Kidney tubule cell (primary cell): ENCODE measurements around the gene LRRC58.
"Not testable (repeated sequence)": the region's sequence is repeated elsewhere in the genome, so short reads cannot be mapped to it uniquely, and the experiment has no call there.

Experiments
- DNase-seq: peaks from one replicate; pipeline ENCODE4 v3.0.0-alpha.2; 2018; ENCODE audit warnings: low spot score

The LRRC58 gene

DNA sequence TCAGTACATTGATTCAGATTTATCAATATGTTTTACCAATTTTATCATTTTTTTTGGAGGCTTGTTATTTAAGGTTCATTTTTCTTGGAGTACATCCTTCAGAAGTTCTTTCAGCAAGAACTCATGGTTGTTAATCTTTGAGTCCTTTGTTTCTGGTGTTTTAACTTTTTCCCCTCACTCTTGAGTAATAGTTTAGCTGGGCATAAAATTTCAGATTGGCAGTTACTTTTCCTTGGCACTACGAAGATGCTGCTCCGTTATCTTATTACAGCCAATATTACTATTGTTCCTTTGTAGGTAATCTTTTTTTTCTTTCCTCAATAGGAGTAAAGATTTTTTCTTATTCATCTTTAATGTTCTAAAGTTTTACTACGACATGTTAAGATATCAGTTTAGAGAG lies 9.8 kb downstream of the LRRC58 start:
- no peak for DNase-seq

DNA sequence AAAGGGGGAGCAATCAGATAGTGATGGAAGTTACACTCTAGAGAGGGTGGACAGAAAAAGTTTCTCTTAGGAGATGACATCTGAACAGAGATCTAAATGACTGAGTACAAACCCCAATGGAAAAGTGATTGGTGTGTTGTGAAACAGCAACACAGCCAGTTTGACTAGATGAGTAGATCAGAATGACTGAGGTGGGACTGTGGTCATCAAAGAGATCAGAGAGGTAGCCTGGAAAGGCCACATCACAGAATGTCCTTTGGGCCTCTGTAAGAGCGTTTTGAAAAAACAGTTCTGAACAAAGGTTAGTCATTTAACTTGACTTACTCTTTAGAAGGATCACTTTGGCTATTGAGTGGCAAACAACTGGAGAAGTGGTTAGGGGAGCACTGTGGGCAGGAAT lies 10.6 kb downstream of the LRRC58 start:
- no peak for DNase-seq

- DNase-seq: no peak
These were observed 16.5 kb downstream of the LRRC58 start for GRCh38 chr3:120332646-120333045.

DNA sequence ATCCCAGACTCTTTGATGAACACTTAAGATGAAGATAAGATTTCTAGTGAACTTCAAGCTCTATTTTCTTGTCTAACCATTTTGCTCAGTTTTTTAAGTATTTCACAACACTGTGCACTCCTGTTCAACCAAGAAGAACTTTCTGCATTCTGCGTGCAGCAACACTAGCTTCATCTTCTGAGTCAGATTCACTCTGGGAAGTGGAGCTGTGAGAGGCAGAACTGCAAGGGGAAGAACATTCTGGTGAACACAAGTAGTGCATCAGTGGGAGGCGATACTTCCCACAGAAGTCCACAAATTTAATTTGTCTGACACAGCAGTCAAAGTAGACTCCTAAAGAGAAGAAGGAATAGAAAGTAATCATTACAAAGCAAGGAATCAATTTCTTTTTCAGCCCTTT lies 18.1 kb downstream of the LRRC58 start:
- DNase-seq: peak; percentile 49

DNA sequence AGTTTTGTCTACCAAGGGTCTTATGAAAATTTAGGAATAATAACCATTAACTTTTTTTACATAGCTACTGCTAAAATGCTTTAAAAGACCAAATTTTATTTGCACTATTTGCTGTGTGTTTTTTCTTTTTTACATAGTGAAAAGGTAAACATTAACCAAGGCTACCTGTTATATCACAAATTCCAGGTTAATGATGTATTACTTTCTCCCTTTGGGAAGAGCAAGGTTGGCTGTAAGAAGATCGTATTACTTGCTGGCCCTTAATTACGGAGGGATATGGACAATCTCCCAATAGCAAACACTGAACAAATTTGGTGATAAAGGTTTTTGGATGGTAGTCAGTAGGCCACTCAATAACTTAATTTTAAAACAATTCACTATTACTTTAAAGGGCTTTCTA lies 22.4 kb downstream of the LRRC58 start:
- DNase-seq: peak; percentile 61

DNA sequence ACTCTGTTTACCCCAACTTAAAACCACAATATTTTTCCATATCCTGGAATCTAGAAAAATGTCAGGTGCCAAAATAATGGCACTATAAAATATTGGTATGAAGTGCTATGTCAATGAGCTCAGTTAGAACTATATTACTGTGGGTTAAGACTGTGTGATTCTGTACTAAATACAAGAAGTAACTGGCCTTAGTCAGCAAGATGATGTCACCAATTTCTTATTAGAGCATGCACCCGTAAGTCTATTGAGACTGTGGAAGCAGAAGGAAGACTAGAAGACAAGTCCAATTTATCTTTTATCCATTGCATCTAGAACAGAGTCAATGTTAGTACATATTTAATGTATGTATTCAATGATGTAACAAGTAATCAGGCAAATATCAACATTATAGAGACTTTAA lies 25.0 kb downstream of the LRRC58 start:
- peak; percentile 58 for DNase-seq

DNA sequence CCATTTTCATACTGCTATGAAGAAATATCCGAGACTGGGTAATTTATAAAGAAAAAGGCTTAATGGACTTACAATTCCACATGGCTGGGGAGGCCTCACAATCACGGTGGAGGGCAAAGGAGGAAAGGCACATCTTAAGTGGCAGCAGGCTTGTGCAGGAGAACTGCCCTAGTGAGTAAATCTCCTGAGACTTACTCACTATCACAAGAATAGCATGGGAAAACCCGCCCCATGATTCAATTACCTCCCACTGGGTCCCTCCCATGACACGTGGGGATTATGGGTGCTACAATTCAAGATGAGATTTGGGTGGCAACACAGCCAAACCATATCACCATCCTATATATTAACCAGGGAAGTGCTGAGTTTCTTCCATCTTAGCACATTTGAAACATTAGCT lies 25.4 kb downstream of the LRRC58 start:
- peak; percentile 73 for DNase-seq

DNA sequence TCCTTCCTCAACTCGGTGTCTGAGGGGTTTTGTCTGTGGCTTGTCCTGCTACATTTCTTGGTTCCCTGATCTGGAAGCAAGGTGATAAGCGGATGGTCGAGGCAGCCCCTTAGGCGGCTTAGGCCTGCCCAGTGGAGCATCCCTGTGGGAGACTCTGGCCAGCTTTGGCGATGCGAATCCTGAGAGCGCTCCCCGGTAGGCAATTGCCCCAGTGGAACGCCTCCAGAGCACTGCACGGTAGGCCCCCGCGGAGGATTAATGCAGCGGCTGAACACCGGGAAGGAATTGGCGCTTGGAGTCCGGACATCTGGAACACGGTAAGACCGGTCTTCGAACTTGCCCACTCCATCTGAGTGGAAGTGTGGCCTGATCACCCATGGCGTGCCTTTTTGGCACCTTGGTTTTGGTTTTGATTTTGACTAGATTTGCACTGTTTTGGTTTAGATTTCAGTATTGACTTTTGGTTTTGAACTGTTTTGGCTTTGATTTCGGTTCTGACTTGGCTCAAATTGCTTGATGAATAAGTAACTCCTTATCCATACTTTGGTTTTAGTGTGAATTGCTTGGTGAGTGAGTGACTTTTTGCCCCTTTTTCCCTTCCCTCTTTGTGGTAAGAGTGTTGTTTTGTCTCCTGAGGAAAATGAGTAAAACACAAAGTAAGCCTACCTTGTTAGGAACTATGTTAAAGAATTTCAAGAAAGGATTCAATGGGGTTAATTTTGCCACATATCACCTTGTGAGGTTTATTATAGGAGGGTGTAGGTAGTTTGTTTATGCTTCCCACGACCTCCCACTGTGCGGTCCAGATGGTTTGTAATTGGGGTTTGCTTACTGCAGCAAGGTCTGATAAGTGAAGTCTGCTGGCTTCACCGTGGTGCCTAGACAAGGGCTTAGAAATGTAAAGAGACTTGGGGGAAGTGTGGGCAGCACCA lies 37.0 kb downstream of the LRRC58 start:
- no peak for DNase-seq

DNA sequence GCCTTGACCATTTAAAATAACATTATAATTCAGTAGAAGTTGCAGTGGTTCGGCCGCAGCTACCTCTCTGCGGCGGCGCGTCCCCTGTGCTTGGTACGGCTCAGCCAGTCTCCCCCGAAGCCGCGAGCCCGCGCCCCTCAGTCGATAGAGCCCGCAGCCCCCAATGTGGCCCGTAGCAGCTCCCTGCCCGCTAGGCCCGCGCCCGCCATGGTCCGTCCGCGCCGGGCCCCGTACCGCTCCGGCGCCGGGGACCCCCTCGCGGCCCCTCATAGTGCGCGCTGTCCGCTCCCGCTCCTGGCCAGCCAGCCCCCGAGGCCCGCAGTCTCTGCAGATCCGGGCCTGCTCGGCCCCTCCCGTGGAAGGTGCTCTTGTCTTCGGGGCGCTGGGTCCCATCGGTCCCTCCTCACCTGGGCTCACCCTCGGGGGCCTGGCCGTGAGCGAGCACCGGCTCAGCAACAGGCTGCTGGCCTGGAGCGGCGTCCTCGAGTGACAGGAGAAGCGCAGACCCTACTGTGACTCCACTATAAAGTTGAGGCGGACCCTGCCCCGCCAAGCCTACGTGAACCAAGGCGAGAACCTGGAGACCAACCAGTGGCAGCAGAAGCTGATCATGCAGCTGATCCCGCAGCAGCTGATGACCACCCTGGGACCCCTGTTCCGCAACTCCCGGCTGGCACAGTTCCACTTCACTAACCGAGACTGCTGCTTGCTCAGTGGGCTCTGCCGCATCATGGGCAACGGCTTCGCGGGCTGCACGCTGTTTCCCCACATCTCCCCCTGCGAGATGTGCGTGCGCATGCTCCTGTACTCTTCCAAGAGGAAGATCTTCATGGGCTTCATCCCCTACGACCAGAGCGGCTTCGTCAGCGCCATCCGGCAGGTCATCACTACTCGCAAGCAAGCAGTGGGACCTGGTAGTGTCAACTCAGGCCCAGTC lies 42.4 kb downstream of the LRRC58 start:
- DNase-seq: no peak

- peak; percentile 63 for DNase-seq
These were observed 44.5 kb downstream of the LRRC58 start for GRCh38 chr3:120304616-120305015.

DNA sequence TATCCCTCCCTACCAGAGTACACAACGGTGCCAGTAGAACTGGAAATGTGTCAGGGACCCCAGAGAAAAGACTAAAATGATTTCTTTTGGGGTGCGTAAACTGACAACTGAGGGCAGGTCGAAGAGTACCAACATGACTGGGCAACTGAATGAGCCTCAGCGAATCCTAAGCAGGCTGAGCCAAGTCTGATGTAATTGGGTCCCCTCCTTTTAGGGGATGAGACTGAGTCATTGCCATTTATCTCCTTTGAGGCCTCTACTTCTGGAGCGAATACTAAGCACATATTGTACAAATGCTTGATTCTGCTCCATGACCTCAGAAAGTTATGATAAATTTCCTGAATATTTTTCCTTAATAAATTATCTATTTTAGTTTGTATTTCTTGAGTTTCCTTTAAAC lies 46.8 kb downstream of the LRRC58 start:
- no peak for DNase-seq

- no peak for DNase-seq
These were observed 48.2 kb downstream of the LRRC58 start for GRCh38 chr3:120300971-120301370.

DNA sequence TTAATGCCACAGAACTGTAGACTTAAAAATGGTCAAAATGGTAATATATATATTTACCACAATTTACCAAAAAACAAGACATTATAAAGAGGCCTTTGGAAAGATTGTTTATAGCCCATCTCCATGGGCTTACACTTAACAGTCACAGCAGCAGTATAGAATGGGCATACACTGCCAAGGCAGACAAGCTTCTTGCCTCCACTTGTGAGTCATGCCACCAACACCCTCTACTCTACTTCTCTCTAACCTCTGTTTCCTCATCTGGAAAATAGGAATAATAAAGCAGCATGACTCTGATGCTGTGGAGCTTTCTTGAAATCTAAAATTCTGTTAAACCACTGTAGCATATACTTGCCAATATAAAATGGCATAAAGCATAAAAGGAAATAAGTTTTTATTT lies 49.8 kb downstream of the LRRC58 start:
- peak; percentile 44 for DNase-seq

- no peak for DNase-seq
These were observed 50.2 kb downstream of the LRRC58 start for GRCh38 chr3:120298996-120299395.

- DNase-seq: not testable (repeated sequence)
These were observed 57.6 kb downstream of the LRRC58 start for GRCh38 chr3:120291552-120291951.

GRCh38 chr3:120289636-120290035 lies 59.5 kb downstream of the LRRC58 start:
- no peak for DNase-seq

DNA sequence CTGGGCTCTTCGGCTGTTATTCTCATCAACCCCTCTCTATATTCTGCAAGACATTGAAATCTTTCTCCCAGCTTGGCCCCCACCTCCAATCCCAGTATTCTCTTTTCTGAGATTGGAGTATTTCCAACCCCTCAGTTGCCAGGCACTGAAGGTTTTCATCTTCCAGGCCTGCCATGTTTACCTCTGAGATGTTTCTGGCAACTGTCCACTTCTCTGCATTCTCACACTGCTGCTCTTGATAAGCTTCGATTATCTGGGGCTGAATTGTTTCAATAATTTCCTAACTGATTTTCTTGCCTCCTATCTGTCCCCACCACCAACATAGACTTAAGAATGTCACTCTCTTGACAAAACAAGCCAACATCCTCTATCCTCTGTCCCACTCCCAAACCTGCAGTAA lies 62.7 kb downstream of the LRRC58 start:
- DNase-seq: no peak

DNA sequence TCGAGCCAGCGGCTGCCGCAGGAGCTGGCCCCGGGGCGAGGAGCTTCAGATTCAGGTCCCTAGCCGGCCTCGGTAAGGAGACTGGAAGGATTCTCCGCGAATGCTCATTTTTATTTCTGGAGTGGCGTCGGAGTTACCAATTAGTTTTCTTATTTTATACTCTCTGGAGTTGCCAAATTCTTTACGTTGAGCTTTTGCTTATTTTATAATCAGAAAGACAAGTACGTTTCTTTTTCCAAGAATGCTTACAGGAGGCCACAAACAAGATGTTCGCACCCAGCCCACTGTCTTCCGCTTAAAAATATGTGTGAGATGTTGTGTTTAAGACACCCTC lies 63.7 kb downstream of the LRRC58 start:
- DNase-seq: no peak

- peak; percentile 34 for DNase-seq
These were observed 64.2 kb downstream of the LRRC58 start, which contains the start of gene GPR156 for GRCh38 chr3:120284747-120285507. GPR156 (minus strand) TSS chr3:120285222; CDS start chr3:120244098, 41,124 bp downstream.

DNA sequence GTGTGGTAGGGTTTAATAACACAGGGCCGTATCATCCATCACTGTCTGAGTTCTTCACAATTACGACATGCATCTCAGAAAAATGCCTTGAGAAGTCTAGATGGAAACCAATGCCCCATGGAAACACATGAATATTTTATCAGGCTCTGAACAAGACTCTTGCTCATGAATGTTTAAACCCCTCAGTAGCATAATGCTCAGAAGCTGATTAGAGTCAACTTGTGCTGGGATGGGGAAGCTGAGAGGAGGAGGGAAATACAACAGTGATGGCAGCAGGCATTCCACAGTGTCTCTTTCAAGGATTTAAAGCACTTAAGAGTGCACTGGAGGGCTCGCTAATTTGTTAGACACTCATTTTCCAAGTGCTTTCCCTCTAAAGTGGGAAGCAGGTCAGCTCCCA lies 67.9 kb downstream of the LRRC58 start:
- no peak for DNase-seq

DNA sequence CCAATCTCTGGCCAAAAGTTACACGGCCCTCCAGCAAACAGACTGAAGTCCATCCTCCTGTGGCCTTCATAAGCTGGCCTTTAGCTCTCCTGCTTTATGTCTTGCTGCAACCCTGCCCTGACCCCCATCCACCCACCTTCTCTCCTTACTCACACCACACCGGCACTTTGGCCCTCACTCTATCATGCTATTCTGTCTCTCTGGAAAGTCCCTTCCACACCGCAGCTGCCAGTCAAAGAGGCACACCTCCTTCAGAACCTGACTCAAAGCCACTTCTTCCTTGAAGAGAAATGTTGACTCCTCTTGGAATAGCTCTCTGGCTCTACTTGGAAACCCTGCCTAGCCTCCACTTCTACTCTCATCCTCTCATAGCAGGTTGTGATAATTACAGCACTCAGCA lies 68.6 kb downstream of the LRRC58 start:
- DNase-seq: peak; percentile 88

- peak; percentile 82 for DNase-seq
These were observed 69.1 kb downstream of the LRRC58 start for GRCh38 chr3:120280026-120280425.
